CD14-positive monocyte (primary cell): ENCODE data around the gene RPS6KA5. TPM values are rescaled to one million over a fixed set of nuclear protein-coding genes. Genes with fewer than 3 reads are reported as not detected.
"Not testable (repeated sequence)": the region's sequence is repeated elsewhere in the genome, so short reads cannot be mapped to it uniquely, and the experiment has no call there.

Source experiments
- DNase-seq, 3 donors: peaks; one replicate each; pipeline ENCODE4 v3.0.0-alpha.2; 2011 to 2022
- H2AFZ ChIP-seq: 2 replicates; pipeline ENCODE4 v1.6.0; 2012; ENCODE audit warnings: mild to moderate bottlenecking, low read depth, low read length, inconsistent platforms; ENCODE audit not compliant: insufficient read depth, poor library complexity, severe bottlenecking
- H3K27ac ChIP-seq, 2 donors: 1 replicate in 1 of 2; 2 replicates in 1 of 2; pipeline ENCODE4 v1.5.1; 2012 to 2013; ENCODE audit warnings: low read length in 2 of 2, control low read depth in 1 of 2, inconsistent platforms in 1 of 2, low read depth in 1 of 2, mild to moderate bottlenecking in 1 of 2
- H3K27me3 ChIP-seq, 2 donors: one replicate each; pipeline versions ENCODE4 v1.6.0 to v1.6.1; 2011 to 2013; ENCODE audit warnings: low read length in 2 of 2; ENCODE audit not compliant: control insufficient read depth in 2 of 2, insufficient read depth in 2 of 2
- H3K36me3 ChIP-seq, 2 donors: replicated peaks in 1 of 2; 1 replicate in 1 of 2; 2 replicates in 1 of 2; pipeline versions ENCODE4 v1.5.1 to v1.6.1; 2012 to 2013; ENCODE audit warnings: low read length in 2 of 2, control low read depth in 1 of 2, inconsistent platforms in 1 of 2, mild to moderate bottlenecking in 1 of 2; ENCODE audit not compliant: insufficient read depth in 2 of 2, control insufficient read depth in 1 of 2
- H3K4me1 ChIP-seq, 2 donors: 1 replicate in 1 of 2; 2 replicates in 1 of 2; pipeline versions ENCODE4 v1.5.1 to v1.6.1; 2012 to 2013; ENCODE audit warnings: low read length in 2 of 2, control low read depth in 1 of 2, inconsistent platforms in 1 of 2, mild to moderate bottlenecking in 1 of 2, moderate library complexity in 1 of 2; ENCODE audit not compliant: insufficient read depth in 2 of 2, control insufficient read depth in 1 of 2
- H3K4me2 ChIP-seq: replicated peaks from 2 replicates; pipeline ENCODE3; 2012; ENCODE audit warnings: low read length, moderate library complexity, mild to moderate bottlenecking; ENCODE audit not compliant: poor library complexity, severe bottlenecking; ENCODE audit errors: extremely low read depth
- H3K4me3 ChIP-seq, 3 experiments: fragments of 200-600 bp in 1 of 3; sonication (generic) in 1 of 3; replicated peaks in 1 of 3; 1 replicate in 2 of 3; 2 replicates in 1 of 3; pipeline ENCODE4 v1.5.1; 2011 to 2013; ENCODE audit warnings: low read length in 3 of 3, mild to moderate bottlenecking in 3 of 3, control low read depth in 2 of 3, low read depth in 2 of 3, inconsistent platforms in 1 of 3, moderate library complexity in 1 of 3
- H3K79me2 ChIP-seq: 2 replicates; pipeline ENCODE4 v1.6.0; 2012; ENCODE audit warnings: mild to moderate bottlenecking, control low read depth, inconsistent platforms, low read length, moderate library complexity; ENCODE audit not compliant: insufficient read depth
- H3K9ac ChIP-seq: 2 replicates; pipeline ENCODE4 v1.6.0; 2017; ENCODE audit warnings: low read length, mild to moderate bottlenecking; ENCODE audit not compliant: insufficient read depth, poor library complexity, severe bottlenecking
- H3K9me3 ChIP-seq, 2 donors: replicated peaks in 1 of 2; 1 replicate in 1 of 2; 2 replicates in 1 of 2; pipeline versions ENCODE4 v1.5.1 to v1.6.1; 2012 to 2013; ENCODE audit warnings: low read length in 2 of 2, control low read depth in 1 of 2; ENCODE audit not compliant: control insufficient read depth in 1 of 2, insufficient read depth in 1 of 2
- H4K20me1 ChIP-seq: 2 replicates; pipeline ENCODE4 v1.6.0; 2012; ENCODE audit warnings: mild to moderate bottlenecking, low read length, control low read depth, moderate library complexity; ENCODE audit not compliant: insufficient read depth
- H3K27ac Mint-ChIP-seq, 7 donors: one replicate each; pipeline ENCODE4 v1.8.0; 2020; ENCODE audit warnings: mild to moderate bottlenecking in 7 of 7, mixed read lengths in 7 of 7, moderate library complexity in 6 of 7, inconsistent platforms in 2 of 7
- H3K27me3 Mint-ChIP-seq, 3 donors: one replicate each; pipeline ENCODE4 v1.8.0; 2021 to 2022; ENCODE audit warnings: low read depth in 3 of 3, mild to moderate bottlenecking in 3 of 3, mixed read lengths in 3 of 3, moderate library complexity in 3 of 3, inconsistent platforms in 1 of 3
- H3K36me3 Mint-ChIP-seq, 2 donors: one replicate each; pipeline ENCODE4 v1.8.0; 2020; ENCODE audit warnings: mixed read lengths in 2 of 2, inconsistent platforms in 1 of 2, mild to moderate bottlenecking in 1 of 2
- H3K4me1 Mint-ChIP-seq: one replicate; pipeline ENCODE4 v1.8.0; 2020; ENCODE audit warnings: mild to moderate bottlenecking, mixed read lengths
- H3K4me3 Mint-ChIP-seq, 2 donors: one replicate each; pipeline ENCODE4 v1.8.0; 2020; ENCODE audit warnings: mild to moderate bottlenecking in 2 of 2, mixed read lengths in 2 of 2, moderate library complexity in 1 of 2
- H3K9me3 Mint-ChIP-seq, 7 donors: one replicate each; pipeline ENCODE4 v1.8.0; 2020 to 2022; ENCODE audit warnings: mixed read lengths in 7 of 7, mild to moderate bottlenecking in 6 of 7, moderate library complexity in 6 of 7, inconsistent platforms in 2 of 7
- CTCF ChIP-seq: fragments of 200-600 bp; IDR thresholded peaks from one replicate; pipeline ENCODE4 v1.8.0; 2022; ENCODE audit warnings: antibody characterized with exemption, mild to moderate bottlenecking
- WGBS: methylation state at CpG from one replicate; pipeline ENCODE4 v1.1.5; 2013; ENCODE audit warnings: missing lambda C conversion rate; ENCODE audit not compliant: insufficient coverage; 5-methylcytosine and 5-hydroxymethylcytosine counted together
- intact Hi-C, 2 donors: fragments of 100-400 bp; cut with micrococcal nuclease; formaldehyde crosslinking; loops; one replicate each; pipeline versions ENCODE4 v1.15.0 to v1.15.1; 2023
- polyA plus RNA-seq, 3 donors: library from polyadenylated mRNA; depleted of rRNA in 1 of 3; unstranded in 2 of 3; stranded (reverse) in 1 of 3; fragments of 300-500 nt in 2 of 3; fragments of >200 nt in 1 of 3; fragmentation: Illumina TruSeq in 2 of 3; gene quantifications; 1 replicate in 2 of 3; 2 replicates in 1 of 3; pipeline ENCODE4 v1.2.3, GENCODE V29; 2012 to 2021

The RPS6KA5 gene
- polyA plus RNA-seq, 3 donors, result 4.4 to 10.1 (median 7.9) TPM

- DNase-seq, result no peak
- Mint-ChIP-seq H3K9me3 (peaks cover 0 to 4% (median 2%) of the 10 kb centered on the region in 7 donors), H3K27ac (no peak overlapping the region), H3K4me3 (no peak overlapping the region), H3K4me1 (peaks cover 23% of the 10 kb centered on the region), H3K27me3 (peaks cover 3 to 9% (median 3%) of the 10 kb centered on the region in 3 donors), H3K36me3 (no peaks in the 10 kb centered on the region)
- Histone ChIP-seq H3K4me1 (peaks cover 10 to 20% of the 10 kb centered on the region in 2 donors), H4K20me1 (no peaks in the 10 kb centered on the region), H3K27me3 (no peaks in the 10 kb centered on the region), H3K4me3 (no peak overlapping the region), H3K4me2 (no peak overlapping the region), H3K9me3 (no peaks in the 10 kb centered on the region), H3K27ac (no peak overlapping the region), H2AFZ (no peak overlapping the region), H3K36me3 (no peaks in the 10 kb centered on the region), H3K79me2 (no peaks in the 10 kb centered on the region), H3K9ac (no peak overlapping the region)
- TF ChIP-seq CTCF, result no peak
- intact Hi-C loops, result no loop called here
- WGBS, result 100% methylated on average over 1 of the region's 3 CpGs
Observed at GRCh38 chr14:90839889-90840266, 220.6 kb downstream of the RPS6KA5 start.

GRCh38 chr14:90839024-90839888 is 221.2 kb downstream of the RPS6KA5 start:
- Histone ChIP-seq H3K79me2 (no peaks in the 10 kb centered on the region), H3K4me3 (no peak overlapping the region), H3K9ac (no peak overlapping the region), H3K36me3 (no peaks in the 10 kb centered on the region), H3K27me3 (no peaks in the 10 kb centered on the region), H4K20me1 (no peaks in the 10 kb centered on the region), H3K4me1 (peaks cover 10 to 20% of the 10 kb centered on the region in 2 donors), H2AFZ (peak overlapping the region; percentile 27), H3K27ac (no peak overlapping the region), H3K9me3 (no peaks in the 10 kb centered on the region), H3K4me2 (no peak overlapping the region)
- WGBS, result 95% methylated on average over 4 of the region's 10 CpGs
- H3K4me1 Mint-ChIP-seq, result peaks cover 23% of the 10 kb centered on the region
- H3K27me3 Mint-ChIP-seq, result peaks cover 3 to 9% (median 3%) of the 10 kb centered on the region in 3 donors
- DNase-seq, result no peak
- peak overlapping the region in 2 of 7 donors; percentile 49 to 72 for H3K27ac Mint-ChIP-seq
- no peak for TF ChIP-seq CTCF
- peaks cover 0 to 4% (median 2%) of the 10 kb centered on the region in 7 donors for H3K9me3 Mint-ChIP-seq
- intact Hi-C loops, result no loop called here
- no peaks in the 10 kb centered on the region for H3K36me3 Mint-ChIP-seq
- peak overlapping the region in 1 of 2 donors; percentile 65 for H3K4me3 Mint-ChIP-seq

- H3K9me3 Mint-ChIP-seq, H3K27ac Mint-ChIP-seq, H3K4me2 ChIP-seq, H2AFZ ChIP-seq, H3K4me3 ChIP-seq, H3K9me3 ChIP-seq, H3K27me3 Mint-ChIP-seq, H4K20me1 ChIP-seq, H3K9ac ChIP-seq, H3K79me2 ChIP-seq, H3K27me3 ChIP-seq, H3K27ac ChIP-seq, H3K4me3 Mint-ChIP-seq, intact Hi-C loops, DNase-seq, H3K36me3 Mint-ChIP-seq, H3K36me3 ChIP-seq: not testable (repeated sequence)
- peaks cover 23% of the 10 kb centered on the region for H3K4me1 Mint-ChIP-seq
- peaks cover 10 to 20% of the 10 kb centered on the region in 2 donors for H3K4me1 ChIP-seq
- 100% methylated on average over 3 of the region's 8 CpGs for WGBS
Observed at GRCh38 chr14:90838531-90838930, 221.9 kb downstream of the RPS6KA5 start.
